NCI-H1436 treated with DMSO at 0.1 percent for 48 hours (cell line): ENCODE measurements around the gene C12orf42.

Experiments used
- DNase-seq: peaks from one replicate; lab custom pipeline; 2025; lab: John Stamatoyannopoulos, UW

The C12orf42 gene

DNA sequence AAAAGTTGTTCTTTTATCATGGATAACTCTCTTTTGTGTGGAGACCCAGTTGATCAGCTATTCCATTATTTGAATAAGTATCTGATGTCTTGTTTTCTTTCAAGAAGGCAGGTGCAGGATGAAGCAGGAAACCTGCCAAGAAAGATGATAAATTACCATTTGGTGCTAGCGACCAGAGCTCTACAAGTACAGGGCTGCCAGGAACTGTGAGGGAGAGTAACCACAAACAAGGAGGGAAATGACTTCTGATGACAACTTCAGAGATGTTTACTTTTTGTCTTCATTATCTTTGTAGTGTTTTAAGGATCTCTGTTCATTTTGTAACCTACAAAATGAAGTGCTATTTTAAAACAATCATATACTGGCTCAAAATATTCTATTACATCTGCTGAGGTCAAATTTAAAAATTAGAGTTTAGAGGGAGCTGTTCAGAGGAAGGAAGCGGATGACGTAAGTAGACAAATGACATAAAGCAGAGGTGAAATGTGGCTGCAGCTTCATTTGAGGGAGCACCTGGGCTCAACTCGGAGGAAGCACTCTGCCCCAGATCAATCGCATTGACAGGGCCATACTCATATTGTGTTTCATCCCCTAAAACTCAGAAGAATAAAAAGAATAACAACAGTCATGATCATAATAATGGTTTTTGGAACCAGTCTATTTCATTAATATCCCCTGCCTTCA lies 226.8 kb downstream of the C12orf42 start:
- peak; percentile 99 for DNase-seq

DNA sequence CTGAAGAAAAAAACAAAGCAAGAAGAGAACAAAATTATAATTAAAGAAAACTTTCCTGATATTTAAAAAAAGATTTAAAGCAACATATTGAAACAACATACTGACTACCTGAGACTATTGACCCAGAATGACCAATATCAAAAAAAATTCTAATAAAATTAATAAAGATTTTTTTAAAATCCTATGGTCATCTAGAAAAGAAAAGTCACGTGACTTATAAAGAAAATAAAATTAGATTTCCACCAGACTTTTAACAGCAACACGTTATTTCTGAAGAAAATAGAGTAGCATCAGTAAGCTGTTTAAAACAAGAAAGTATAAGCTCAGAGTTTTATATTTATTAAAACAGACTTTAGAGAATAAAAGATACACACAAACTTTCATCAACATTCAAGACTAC lies 238.0 kb downstream of the C12orf42 start:
- no peak for DNase-seq
